Smooth muscle cell of the brain vasculature (primary cell): ENCODE results near the gene UMAD1.
"Not testable (repeated sequence)": the region's sequence is repeated elsewhere in the genome, so short reads cannot be mapped to it uniquely, and the experiment has no call there.

Experiments used
- DNase-seq: peaks from one replicate; pipeline ENCODE4 v3.0.0-alpha.2; 2012; ENCODE audit warnings: low read depth, low spot score

UMAD1 gene

GRCh38 chr7:7652798-7653540, 12.4 kb downstream of the UMAD1 start:
- no peak for DNase-seq

GRCh38 chr7:7653593-7654187, 13.1 kb downstream of the UMAD1 start:
- DNase-seq, result no peak

- DNase-seq, result no peak
Measured at GRCh38 chr7:7654964-7655715, 14.6 kb downstream of the UMAD1 start.

- not testable (repeated sequence) for DNase-seq
Measured at GRCh38 chr7:7656459-7656858, 15.9 kb downstream of the UMAD1 start.

GRCh38 chr7:7662527-7662926, 22.0 kb downstream of the UMAD1 start:
- DNase-seq, result no peak

GRCh38 chr7:7664291-7664690, 23.7 kb downstream of the UMAD1 start:
- no peak for DNase-seq

- DNase-seq, result no peak
Measured at GRCh38 chr7:7665031-7665430, 24.5 kb downstream of the UMAD1 start.

GRCh38 chr7:7667187-7667586, 26.6 kb downstream of the UMAD1 start:
- DNase-seq, result no peak

- DNase-seq, result no peak
Measured at GRCh38 chr7:7668706-7669105, 28.2 kb downstream of the UMAD1 start.

GRCh38 chr7:7670490-7670889, 29.9 kb downstream of the UMAD1 start:
- no peak for DNase-seq

GRCh38 chr7:7671361-7671760, 30.8 kb downstream of the UMAD1 start:
- DNase-seq, result no peak

GRCh38 chr7:7672545-7673239, 32.1 kb downstream of the UMAD1 start:
- no peak for DNase-seq

GRCh38 chr7:7673240-7673550, 32.6 kb downstream of the UMAD1 start:
- DNase-seq, result no peak

GRCh38 chr7:7675686-7676085, 35.1 kb downstream of the UMAD1 start:
- DNase-seq, result no peak

GRCh38 chr7:7679640-7680039, 39.1 kb downstream of the UMAD1 start:
- DNase-seq, result not testable (repeated sequence)

- peak; percentile 61 for DNase-seq
Measured at GRCh38 chr7:7681191-7681935, 40.8 kb downstream of the UMAD1 start.

- DNase-seq, result no peak
Measured at GRCh38 chr7:7681936-7682329, 41.4 kb downstream of the UMAD1 start.

GRCh38 chr7:7682861-7683260, 42.3 kb downstream of the UMAD1 start:
- no peak for DNase-seq

GRCh38 chr7:7686811-7687508, 46.4 kb downstream of the UMAD1 start:
- no peak for DNase-seq

- no peak for DNase-seq
Measured at GRCh38 chr7:7687800-7688199, 47.2 kb downstream of the UMAD1 start.

GRCh38 chr7:7688310-7688709, 47.8 kb downstream of the UMAD1 start:
- no peak for DNase-seq
